ENCODE results near the gene PRR12. TPM values are rescaled to one million over a fixed set of nuclear protein-coding genes. Genes with fewer than 3 reads are reported as not detected.

The PRR12 gene
- polyA plus RNA-seq, 3 donors, result 17.0 to 30.2 (median 28.6) TPM

Other genes starting within 250 kb of the PRR12 start
- gene TEAD2, start 228.8 kb upstream of the PRR12 start, polyA plus RNA-seq (ENCODE audit: insufficient read length in 3 of 3), result 100 to 1,000 TPM in 1 of 3 donors, 10 to 100 TPM in 2; 88.2 to 114 (median 93.0) TPM
- 1 to 10 TPM; 4.0 to 6.4 (median 5.1) TPM for gene DKKL1, start 227.3 kb upstream of the PRR12 start, polyA plus RNA-seq (ENCODE audit: insufficient read length in 3 of 3)
- under 1 TPM; 0.14 to 0.57 (median 0.45) TPM for gene KASH5, start 202.9 kb upstream of the PRR12 start, polyA plus RNA-seq (ENCODE audit: insufficient read length in 3 of 3)
- not detected for gene PTH2, start 167.7 kb upstream of the PRR12 start, polyA plus RNA-seq (ENCODE audit: insufficient read length in 3 of 3)
- not detected for gene GFY, start 165.8 kb upstream of the PRR12 start, polyA plus RNA-seq (ENCODE audit: insufficient read length in 3 of 3)
- under 1 TPM; 0.19 to 0.47 (median 0.33) TPM for gene SLC17A7, start 149.7 kb upstream of the PRR12 start, polyA plus RNA-seq (ENCODE audit: insufficient read length in 3 of 3)
- gene PIH1D1, start 139.4 kb upstream of the PRR12 start, polyA plus RNA-seq (ENCODE audit: insufficient read length in 3 of 3), result 100 to 1,000 TPM in 1 of 3 donors, 10 to 100 TPM in 2; 85.0 to 102 (median 91.3) TPM
- 10 to 100 TPM; 14.4 to 27.7 (median 26.4) TPM for gene ALDH16A1, start 138.0 kb upstream of the PRR12 start, polyA plus RNA-seq (ENCODE audit: insufficient read length in 3 of 3)
- gene FLT3LG, start 117.0 kb upstream of the PRR12 start, polyA plus RNA-seq (ENCODE audit: insufficient read length in 3 of 3), result 1 to 10 TPM; 2.5 to 4.4 (median 3.2) TPM
- gene RPL13A, start 103.6 kb upstream of the PRR12 start, polyA plus RNA-seq (ENCODE audit: insufficient read length in 3 of 3), result 1,000 to 10,000 TPM; 2,269 to 2,915 (median 2,804) TPM
- gene RPS11, start 94.7 kb upstream of the PRR12 start, polyA plus RNA-seq (ENCODE audit: insufficient read length in 3 of 3), result 1,000 to 10,000 TPM; 2,058 to 2,977 (median 2,724) TPM
- 100 to 1,000 TPM; 225 to 312 (median 227) TPM for gene FCGRT, start 78.5 kb upstream of the PRR12 start, polyA plus RNA-seq (ENCODE audit: insufficient read length in 3 of 3)
- 10 to 100 TPM; 13.1 to 24.6 (median 23.3) TPM for gene RCN3, start 63.2 kb upstream of the PRR12 start, polyA plus RNA-seq (ENCODE audit: insufficient read length in 3 of 3)
- gene NOSIP, start 10.6 kb upstream of the PRR12 start, polyA plus RNA-seq (ENCODE audit: insufficient read length in 3 of 3), result 10 to 100 TPM; 61.9 to 75.9 (median 67.5) TPM
- gene PRRG2, start 9.9 kb upstream of the PRR12 start, polyA plus RNA-seq (ENCODE audit: insufficient read length in 3 of 3), result 1 to 10 TPM; 5.8 to 6.8 (median 5.9) TPM
- 10 to 100 TPM; 20.6 to 28.9 (median 24.9) TPM for gene RRAS, start 49.0 kb downstream of the PRR12 start, polyA plus RNA-seq (ENCODE audit: insufficient read length in 3 of 3)
- 10 to 100 TPM; 28.4 to 44.1 (median 43.4) TPM for gene SCAF1, start 51.0 kb downstream of the PRR12 start, polyA plus RNA-seq (ENCODE audit: insufficient read length in 3 of 3)
- 10 to 100 TPM; 36.8 to 92.3 (median 57.7) TPM for gene IRF3, start 74.7 kb downstream of the PRR12 start, polyA plus RNA-seq (ENCODE audit: insufficient read length in 3 of 3)
- 10 to 100 TPM; 21.0 to 31.6 (median 28.0) TPM for gene BCL2L12, start 74.8 kb downstream of the PRR12 start, polyA plus RNA-seq (ENCODE audit: insufficient read length in 3 of 3)
- gene PRMT1, start 86.1 kb downstream of the PRR12 start, polyA plus RNA-seq (ENCODE audit: insufficient read length in 3 of 3), result 100 to 1,000 TPM; 198 to 261 (median 228) TPM
- 1 to 10 TPM; 1.1 to 1.6 (median 1.5) TPM for gene ADM5, start 98.4 kb downstream of the PRR12 start, polyA plus RNA-seq (ENCODE audit: insufficient read length in 3 of 3)
- 10 to 100 TPM in 2 of 3 donors, 1 to 10 TPM in 1; 8.0 to 12.8 (median 11.1) TPM for gene CPT1C, start 99.9 kb downstream of the PRR12 start, polyA plus RNA-seq (ENCODE audit: insufficient read length in 3 of 3)
- gene TSKS, start 172.1 kb downstream of the PRR12 start, polyA plus RNA-seq (ENCODE audit: insufficient read length in 3 of 3), result under 1 TPM in 2 of 3 donors, not detected in 1; 0.10 to 0.18 TPM
- 10 to 100 TPM; 44.5 to 69.2 (median 66.9) TPM for gene AP2A1, start 175.8 kb downstream of the PRR12 start, polyA plus RNA-seq (ENCODE audit: insufficient read length in 3 of 3)
- gene FUZ, start 222.1 kb downstream of the PRR12 start, polyA plus RNA-seq (ENCODE audit: insufficient read length in 3 of 3), result 10 to 100 TPM; 35.6 to 42.1 (median 38.4) TPM
- 10 to 100 TPM; 61.4 to 74.1 (median 69.6) TPM for gene MED25, start 227.1 kb downstream of the PRR12 start, polyA plus RNA-seq (ENCODE audit: insufficient read length in 3 of 3)